ENCODE results near the gene WDR59. TPM values are rescaled to one million over a fixed set of nuclear protein-coding genes. Genes with fewer than 3 reads are reported as not detected.

The WDR59 gene
- total RNA-seq, 6 experiments from 2014 or later = 23.2 to 69.5 (median 48.3) TPM

- H3K27me3 ChIP-seq = no peaks in the 10 kb centered on the region
- H3K9me3 ChIP-seq = no peaks in the 10 kb centered on the region
- no peak for ATAC-seq
- H3K4me1 ChIP-seq = no peaks in the 10 kb centered on the region
- no peak for DNase-seq
- no peak for TF ChIP-seq POLR2A (IDR thresholded peaks at IDR 0.05)
- TF ChIP-seq, protein P1, sequence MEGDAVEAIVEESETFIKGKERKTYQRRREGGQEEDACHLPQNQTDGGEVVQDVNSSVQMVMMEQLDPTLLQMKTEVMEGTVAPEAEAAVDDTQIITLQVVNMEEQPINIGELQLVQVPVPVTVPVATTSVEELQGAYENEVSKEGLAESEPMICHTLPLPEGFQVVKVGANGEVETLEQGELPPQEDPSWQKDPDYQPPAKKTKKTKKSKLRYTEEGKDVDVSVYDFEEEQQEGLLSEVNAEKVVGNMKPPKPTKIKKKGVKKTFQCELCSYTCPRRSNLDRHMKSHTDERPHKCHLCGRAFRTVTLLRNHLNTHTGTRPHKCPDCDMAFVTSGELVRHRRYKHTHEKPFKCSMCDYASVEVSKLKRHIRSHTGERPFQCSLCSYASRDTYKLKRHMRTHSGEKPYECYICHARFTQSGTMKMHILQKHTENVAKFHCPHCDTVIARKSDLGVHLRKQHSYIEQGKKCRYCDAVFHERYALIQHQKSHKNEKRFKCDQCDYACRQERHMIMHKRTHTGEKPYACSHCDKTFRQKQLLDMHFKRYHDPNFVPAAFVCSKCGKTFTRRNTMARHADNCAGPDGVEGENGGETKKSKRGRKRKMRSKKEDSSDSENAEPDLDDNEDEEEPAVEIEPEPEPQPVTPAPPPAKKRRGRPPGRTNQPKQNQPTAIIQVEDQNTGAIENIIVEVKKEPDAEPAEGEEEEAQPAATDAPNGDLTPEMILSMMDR (IDR thresholded peaks at IDR 0.05) = no peak
- WGBS (ENCODE audit: insufficient coverage, low coverage, low lambda C conversion rate, missing lambda C conversion rate) = 92% methylated on average over 4 of the region's 4 CpGs
- intact Hi-C loops (cut with DNase I) = no loop called here
- H3K4me3 ChIP-seq = no peak overlapping the region
- peaks cover 0 to 15% (median 2%) of the 10 kb centered on the region in 4 donors for H3K36me3 ChIP-seq
- H3K27ac ChIP-seq = no peak overlapping the region
These were observed 85.1 kb downstream of the WDR59 start for GRCh38 chr16:74899816-74900215.

DNA sequence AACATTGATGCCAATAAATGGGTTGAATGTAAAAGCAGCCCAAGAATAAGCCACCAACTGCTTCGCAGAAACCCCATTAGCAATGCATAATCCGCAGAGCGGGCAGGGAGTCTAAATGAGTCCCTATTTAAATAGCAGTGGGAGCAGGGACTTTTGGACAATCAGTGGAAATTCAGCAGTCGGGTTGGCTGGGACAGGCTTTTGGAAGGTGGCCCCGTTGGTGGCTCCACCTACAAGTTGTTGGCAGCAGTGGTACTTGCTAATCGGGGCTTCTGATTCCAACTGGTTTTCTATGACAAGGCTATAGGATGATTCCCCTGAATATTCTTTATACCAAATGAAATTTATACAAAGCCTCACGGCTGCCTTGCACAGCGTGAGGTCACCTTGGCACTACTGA lies 86.3 kb downstream of the WDR59 start:
- intact Hi-C loops (cut with DNase I) = no loop called here
- DNase-seq (no peak), ATAC-seq (no peak)
- Histone ChIP-seq H3K4me3 (no peak overlapping the region), H3K4me1 (no peaks in the 10 kb centered on the region), H3K9me3 (no peaks in the 10 kb centered on the region), H3K27me3 (no peaks in the 10 kb centered on the region), H3K27ac (no peak overlapping the region), H3K36me3 (peaks cover 0 to 16% (median 6%) of the 10 kb centered on the region in 4 donors)
- WGBS (ENCODE audit: insufficient coverage, low coverage, low lambda C conversion rate, missing lambda C conversion rate) = 94% methylated on average over 6 of the region's 8 CpGs
- TF ChIP-seq, protein P1 (IDR thresholded peaks at IDR 0.05) = no peak
- no peak for TF ChIP-seq POLR2A (IDR thresholded peaks at IDR 0.05)

- WGBS (ENCODE audit: insufficient coverage, low coverage, low lambda C conversion rate, missing lambda C conversion rate) = 98% methylated on average over 9 of the region's 14 CpGs
- Histone ChIP-seq H3K9me3 (no peaks in the 10 kb centered on the region), H3K4me3 (no peak overlapping the region), H3K27ac (no peak overlapping the region), H3K4me1 (no peaks in the 10 kb centered on the region), H3K27me3 (no peaks in the 10 kb centered on the region), H3K36me3 (peaks cover 0 to 27% (median 15%) of the 10 kb centered on the region in 4 donors)
- intact Hi-C loops (cut with DNase I) = no loop called here
- ATAC-seq = peak in 1 of 4 donors; percentile 44
- no peak for TF ChIP-seq POLR2A (IDR thresholded peaks at IDR 0.05)
- TF ChIP-seq, protein P1 (IDR thresholded peaks at IDR 0.05) = no peak
- no peak for DNase-seq
These were observed 88.2 kb downstream of the WDR59 start for GRCh38 chr16:74896389-74897370.

DNA sequence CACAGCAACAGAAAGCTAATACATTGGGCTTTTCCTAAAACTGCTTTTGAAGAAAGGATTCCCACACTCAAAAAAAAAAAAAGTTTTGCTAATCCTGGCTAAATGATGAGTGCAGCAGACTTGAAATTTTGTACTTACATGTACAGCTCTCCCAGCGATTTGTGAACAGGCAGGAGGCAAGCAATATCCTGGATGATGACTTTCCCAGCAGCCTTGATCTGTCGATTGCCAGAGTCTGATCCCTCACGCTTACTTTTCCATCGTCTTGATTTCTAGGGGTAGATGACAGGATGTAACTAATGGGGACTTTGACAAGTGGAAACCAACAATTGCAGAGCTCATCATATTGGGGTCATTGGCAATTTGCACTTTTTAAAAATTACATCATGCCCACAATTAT lies 91.4 kb downstream of the WDR59 start:
- Histone ChIP-seq H3K27ac (no peak overlapping the region), H3K36me3 (peaks cover 0 to 35% (median 21%) of the 10 kb centered on the region in 4 donors), H3K9me3 (no peaks in the 10 kb centered on the region), H3K4me1 (no peaks in the 10 kb centered on the region), H3K27me3 (no peaks in the 10 kb centered on the region), H3K4me3 (no peak overlapping the region)
- DNase-seq (no peak), ATAC-seq (no peak)
- intact Hi-C loops (cut with DNase I) = no loop called here
- 65% methylated on average over 3 of the region's 4 CpGs for WGBS (ENCODE audit: insufficient coverage, low coverage, low lambda C conversion rate, missing lambda C conversion rate)
- no peak for TF ChIP-seq POLR2A (IDR thresholded peaks at IDR 0.05)
- TF ChIP-seq, protein P1 (IDR thresholded peaks at IDR 0.05) = no peak

Data from right lobe of liver (tissue), 6 donors.